Fibroblast of mammary gland (primary cell): ENCODE data around the gene DNAJB14.

Experiments
- DNase-seq: peaks from one replicate; pipeline ENCODE4 v3.0.0-alpha.2; 2010; ENCODE audit warnings: low read depth
- H3K4me3 ChIP-seq: 2 replicates; pipeline ENCODE4 v1.5.1; 2011; ENCODE audit warnings: low read depth, mild to moderate bottlenecking, low read length, moderate library complexity; ENCODE audit not compliant: control insufficient read depth
- CTCF ChIP-seq: conservative IDR thresholded peaks from 2 replicates; pipeline ENCODE4 v1.5.1; 2011; ENCODE audit warnings: low read depth, low read length, inconsistent platforms; ENCODE audit not compliant: control insufficient read depth, insufficient read depth

DNAJB14 gene

GRCh38 chr4:99947190-99947578, 766 bp upstream of the DNAJB14 start:
- H3K4me3 ChIP-seq, result peak overlapping the region; percentile 53
- DNase-seq, result no peak
- TF ChIP-seq CTCF, result no peak

- peak; percentile 20 for DNase-seq
- no peak for TF ChIP-seq CTCF
- peak overlapping the region; percentile 70 for H3K4me3 ChIP-seq
These were observed 581 bp downstream of the DNAJB14 start for GRCh38 chr4:99945718-99946355.

GRCh38 chr4:99943904-99944437, 2.4 kb downstream of the DNAJB14 start:
- TF ChIP-seq CTCF, result no peak
- no peak for DNase-seq
- no peak overlapping the region for H3K4me3 ChIP-seq

DNA sequence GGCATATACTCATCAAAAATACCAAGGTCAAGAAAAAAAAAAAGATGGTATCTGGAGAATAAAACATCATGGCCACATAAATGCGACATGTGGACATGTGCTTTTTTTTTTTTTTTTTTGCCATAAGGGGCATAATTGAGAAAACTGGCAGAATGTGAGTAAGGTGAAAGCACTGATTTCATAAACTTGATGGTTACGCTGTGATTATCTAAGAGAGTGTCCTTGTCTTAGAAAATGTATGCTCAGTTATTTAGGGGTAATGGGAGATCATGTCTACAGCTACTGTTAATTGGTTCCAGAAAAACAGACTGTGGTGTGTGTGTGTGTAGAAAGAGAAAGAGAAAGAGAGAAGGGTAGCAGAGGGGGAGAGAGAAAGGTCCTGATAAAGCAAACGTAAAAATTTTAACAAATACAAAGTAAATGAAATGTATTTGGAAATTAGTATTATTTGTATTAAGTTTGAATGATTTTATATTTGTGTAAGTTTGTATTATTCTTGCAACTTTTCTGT, 8.1 kb downstream of the DNAJB14 start:
- H3K4me3 ChIP-seq, result no peak overlapping the region
- TF ChIP-seq CTCF, result no peak
- DNase-seq, result no peak

- no peak overlapping the region for H3K4me3 ChIP-seq
- no peak for DNase-seq
- no peak for TF ChIP-seq CTCF
These were observed 11.5 kb downstream of the DNAJB14 start for GRCh38 chr4:99934891-99935290.

GRCh38 chr4:99927566-99927965, 18.9 kb downstream of the DNAJB14 start:
- DNase-seq, result peak; percentile 17
- H3K4me3 ChIP-seq, result no peak overlapping the region
- TF ChIP-seq CTCF, result no peak
